Activated T-helper 9 cell treated with anti-CD3 and anti-CD28 coated beads, Interleukin-2, amount 50 U/mL, for 16 hours (primary cell): ENCODE data around the gene ZNF519.
"Not testable (repeated sequence)": the region's sequence is repeated elsewhere in the genome, so short reads cannot be mapped to it uniquely, and the experiment has no call there.

Experiments
- DNase-seq: peaks from one replicate; pipeline ENCODE4 v3.0.0-alpha.2; 2020; ENCODE audit warnings: low read depth

ZNF519 gene

DNA sequence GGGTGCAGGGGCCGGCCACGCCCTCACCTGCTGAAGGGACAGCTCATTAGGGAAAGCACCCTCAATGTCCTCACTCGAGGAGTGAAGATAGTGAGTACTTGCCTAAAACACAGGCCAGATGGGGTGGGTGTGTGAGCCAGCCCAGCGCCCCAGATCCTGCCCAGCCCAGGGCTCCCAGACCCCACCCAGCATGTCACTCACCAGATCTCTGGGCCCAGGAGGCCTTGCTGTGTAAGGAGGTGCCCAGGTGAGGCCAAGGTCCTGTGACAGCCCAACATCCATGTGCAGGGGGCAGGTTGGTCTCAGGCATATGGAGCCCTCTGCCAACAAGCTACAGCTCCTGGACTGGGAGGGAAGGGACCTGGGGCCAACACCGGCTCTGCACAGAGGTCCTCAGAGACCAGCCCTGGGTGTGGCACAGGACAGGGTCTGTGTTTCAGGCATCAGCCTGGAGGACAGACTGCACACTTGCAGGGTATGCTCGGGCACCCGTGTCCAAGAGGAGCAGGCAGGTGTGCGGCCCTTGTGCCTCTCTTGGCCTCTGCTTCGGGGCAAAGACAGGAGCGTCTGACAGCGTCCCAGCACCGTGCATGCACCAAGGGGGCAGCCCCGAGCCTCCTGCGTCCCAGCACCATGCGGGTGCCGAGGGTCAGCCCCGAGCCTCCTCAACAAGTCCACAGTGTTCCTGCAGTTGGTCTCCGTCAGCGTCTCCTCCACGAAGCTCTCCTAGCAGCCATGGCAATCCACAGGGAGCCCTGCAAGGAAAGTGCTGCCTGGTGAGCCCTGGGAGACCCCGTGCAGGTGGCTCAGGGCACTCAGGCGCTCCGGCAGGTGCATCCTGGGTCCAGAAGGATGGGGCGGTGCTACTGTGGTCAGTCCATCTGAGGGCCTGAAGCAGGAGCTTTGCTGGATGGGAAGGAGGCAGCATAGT is 16.0 kb upstream of the ZNF519 start:
- not testable (repeated sequence) for DNase-seq

DNA sequence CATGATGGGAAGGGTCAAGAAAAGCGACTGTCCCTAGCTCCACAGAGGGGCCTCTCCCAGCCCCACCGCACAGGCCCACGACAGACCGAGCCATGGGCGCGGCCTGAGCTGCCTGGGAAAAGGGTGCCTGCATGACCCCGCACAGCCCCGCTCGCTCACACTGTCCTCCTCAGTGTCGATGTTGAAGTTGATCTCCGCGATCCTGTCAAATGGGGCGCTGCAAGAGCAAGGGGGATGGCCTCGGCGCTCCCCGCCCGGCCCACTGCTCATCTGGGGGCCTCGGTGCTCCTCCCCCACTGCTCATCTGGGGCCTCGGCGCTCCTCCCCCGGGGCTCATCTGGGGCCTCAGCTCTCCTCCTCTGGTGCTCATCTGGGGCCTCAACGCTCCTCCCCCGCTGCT is 14.5 kb upstream of the ZNF519 start:
- DNase-seq, result not testable (repeated sequence)

DNA sequence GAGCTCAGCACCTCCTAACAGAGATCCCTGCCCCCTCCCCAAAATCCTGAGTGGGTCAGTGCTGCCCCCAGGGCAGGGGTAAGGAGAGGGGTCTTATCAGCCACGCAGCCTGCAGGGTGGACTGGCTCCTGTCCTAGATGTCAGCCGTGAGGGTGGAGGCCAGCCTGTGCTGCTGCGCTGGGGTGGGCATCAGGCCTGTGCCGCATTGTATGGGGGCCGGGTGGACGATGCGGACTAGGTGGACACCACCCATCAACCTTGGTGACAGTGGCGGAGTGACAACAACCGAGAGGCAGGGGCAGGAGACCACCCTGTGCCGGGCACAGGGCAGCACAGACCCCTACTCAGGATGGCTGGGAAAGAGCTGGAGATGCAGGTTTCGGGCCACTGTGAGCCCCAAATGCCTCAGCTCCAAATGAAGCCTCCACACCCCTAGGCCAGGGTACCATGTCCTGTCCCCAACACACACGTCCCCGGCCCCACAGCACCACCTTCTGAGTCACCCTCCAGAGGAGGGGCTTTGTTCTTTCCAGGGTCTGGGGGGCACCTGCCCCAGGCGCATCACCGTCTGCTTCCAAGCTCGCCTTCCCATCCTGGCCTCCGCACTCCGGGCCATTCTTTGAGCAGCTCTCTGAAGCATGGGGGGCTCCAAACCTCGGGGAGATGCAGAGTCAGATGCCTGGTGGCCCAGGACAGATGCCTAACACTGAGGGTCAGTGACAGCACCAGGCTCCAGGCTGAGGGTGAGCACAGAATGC is 13.5 kb upstream of the ZNF519 start:
- DNase-seq, result not testable (repeated sequence)

DNA sequence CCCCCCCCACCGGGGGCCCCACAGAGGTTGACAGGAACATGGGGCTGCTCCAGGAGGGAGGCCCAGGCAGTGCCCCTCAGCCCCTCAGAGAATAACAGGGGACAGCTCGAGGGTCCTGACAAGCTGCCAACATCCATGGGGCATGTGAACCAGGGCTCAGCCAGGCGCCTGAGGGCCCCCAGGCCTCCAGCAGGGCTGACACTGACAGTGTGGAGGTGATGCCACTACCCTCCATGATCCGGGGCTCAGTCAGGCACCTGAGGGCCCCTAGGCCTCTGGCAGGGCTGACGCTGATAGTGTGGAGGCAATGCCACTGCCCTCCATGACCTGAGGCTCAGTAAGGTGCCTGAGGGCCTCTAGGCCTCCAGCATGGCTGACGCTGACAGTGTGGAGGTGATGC is 12.8 kb upstream of the ZNF519 start:
- not testable (repeated sequence) for DNase-seq

DNA sequence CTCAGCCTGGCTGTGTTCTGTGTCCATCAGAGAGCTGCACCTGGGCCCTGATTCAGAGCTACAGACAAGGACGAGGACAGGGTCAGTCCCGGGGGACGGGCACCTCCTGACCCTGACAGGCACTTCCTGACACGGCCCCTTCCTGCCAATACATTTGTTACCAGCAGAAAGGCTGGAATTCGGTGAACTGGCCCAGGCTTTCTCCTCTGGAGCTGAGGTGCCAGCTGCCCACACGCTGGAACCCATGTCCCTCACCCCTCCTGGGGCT is 12.3 kb upstream of the ZNF519 start:
- DNase-seq, result no peak

DNA sequence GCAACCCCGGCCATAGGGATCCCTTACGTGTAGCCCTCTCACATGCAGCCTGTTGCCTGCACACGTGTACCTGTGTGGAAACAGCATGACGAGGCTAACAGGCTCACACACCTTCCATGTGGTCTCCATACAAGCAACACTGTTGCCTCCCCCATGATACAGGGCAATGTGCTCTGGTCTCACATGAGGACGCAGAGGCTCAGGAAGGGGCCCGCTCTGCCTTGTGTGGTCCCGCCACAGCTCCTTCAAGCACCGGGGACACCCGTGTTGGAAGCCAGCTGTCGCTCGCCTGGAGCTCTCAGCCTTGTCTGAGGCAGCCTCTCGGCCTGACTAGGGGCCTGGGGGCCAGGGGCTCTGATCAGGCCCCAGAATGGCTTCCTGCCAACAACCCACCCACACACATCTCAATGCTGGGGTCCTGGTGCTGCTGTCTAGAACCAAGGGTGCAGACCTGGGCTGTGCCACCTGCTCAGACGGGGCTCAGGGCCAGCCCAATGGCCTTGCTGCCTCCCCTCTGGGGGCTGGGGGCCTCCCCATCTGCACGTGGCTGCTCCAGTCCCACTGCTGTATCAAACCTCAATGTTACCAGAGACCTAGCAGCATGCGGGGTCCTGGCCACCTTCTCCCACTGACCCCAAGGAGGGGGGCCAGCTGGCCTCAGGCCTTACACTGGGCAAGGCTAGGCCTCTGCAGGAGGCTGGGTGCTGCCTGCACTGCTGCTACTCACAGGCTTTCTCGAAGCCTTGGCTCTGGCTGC is 11.8 kb upstream of the ZNF519 start:
- not testable (repeated sequence) for DNase-seq

DNA sequence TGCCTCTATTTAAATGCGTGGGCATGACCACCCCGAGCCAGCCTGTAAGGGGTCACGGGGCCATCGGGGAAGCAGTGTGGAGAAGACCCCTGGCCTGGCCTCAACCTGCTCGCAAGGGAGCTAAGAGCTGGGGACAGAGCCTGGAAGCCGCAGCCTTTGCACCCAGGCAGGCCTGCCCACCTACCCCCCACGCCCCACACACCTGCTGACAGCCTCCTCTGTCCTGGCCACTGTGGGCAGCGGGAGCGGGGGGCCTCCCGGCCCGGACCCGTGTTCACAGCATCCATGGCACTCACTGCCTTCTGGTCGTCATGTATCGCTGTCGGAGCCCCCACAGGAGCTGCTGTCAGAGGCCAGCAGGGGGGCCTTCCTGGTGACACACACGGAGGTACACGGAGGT is 11.2 kb upstream of the ZNF519 start:
- DNase-seq, result not testable (repeated sequence)

DNA sequence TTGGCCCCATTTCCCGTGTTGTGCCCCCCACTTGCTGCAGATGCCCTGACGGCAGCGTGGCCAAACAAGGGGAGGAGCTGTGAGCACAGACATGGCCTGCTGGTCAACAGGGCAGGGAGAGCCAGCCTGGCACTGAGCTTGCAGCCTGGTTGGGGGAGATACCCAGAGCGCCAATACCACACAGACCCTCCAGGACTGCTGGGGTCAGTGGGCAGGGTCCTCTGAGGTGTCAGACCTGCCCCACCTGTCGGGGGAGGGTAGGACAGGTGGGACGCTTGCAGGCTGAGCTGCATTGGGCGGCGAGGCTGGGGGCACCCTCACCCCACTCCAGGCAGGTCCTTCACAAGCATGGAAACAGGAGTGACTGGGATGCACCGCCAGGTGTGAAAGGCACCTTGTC is 9.9 kb upstream of the ZNF519 start:
- DNase-seq, result not testable (repeated sequence)

DNA sequence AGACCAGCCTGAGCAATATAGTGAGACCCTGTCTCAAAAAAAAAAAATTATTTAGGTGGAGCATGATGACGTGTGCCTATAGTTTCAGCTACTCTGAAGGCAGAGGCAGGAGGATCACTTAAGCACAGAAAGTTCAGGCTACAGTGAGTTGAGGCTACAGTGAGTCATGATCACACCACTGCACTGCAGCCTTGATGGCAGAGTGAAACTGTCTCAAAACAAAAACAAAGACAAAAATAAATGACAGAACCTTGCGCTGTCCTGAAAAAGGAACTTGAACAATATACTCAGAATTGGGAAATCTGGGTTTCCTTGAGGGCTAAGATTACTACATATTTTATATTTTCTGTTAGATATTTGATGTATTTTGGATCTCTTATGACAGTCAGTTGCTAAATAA is 7.3 kb upstream of the ZNF519 start:
- not testable (repeated sequence) for DNase-seq

DNA sequence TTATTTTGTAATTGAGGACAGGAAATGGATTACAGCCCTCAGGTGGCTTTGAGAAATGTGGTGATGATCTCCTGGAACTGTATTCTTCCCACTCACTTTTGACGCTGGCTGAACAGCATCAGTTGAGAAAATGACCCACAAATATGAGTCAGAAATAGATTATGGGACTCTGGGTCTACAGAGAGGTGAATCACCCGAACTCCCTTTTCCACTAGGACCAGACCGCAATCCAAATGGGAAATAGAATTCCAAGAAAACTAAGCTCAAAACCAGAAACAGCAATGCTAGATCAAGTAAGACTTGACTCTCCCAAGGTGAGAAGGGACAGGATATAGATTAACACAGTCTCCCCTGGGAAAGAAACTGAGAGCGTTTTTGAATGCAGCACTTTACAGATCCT is 5.7 kb upstream of the ZNF519 start:
- not testable (repeated sequence) for DNase-seq

DNA sequence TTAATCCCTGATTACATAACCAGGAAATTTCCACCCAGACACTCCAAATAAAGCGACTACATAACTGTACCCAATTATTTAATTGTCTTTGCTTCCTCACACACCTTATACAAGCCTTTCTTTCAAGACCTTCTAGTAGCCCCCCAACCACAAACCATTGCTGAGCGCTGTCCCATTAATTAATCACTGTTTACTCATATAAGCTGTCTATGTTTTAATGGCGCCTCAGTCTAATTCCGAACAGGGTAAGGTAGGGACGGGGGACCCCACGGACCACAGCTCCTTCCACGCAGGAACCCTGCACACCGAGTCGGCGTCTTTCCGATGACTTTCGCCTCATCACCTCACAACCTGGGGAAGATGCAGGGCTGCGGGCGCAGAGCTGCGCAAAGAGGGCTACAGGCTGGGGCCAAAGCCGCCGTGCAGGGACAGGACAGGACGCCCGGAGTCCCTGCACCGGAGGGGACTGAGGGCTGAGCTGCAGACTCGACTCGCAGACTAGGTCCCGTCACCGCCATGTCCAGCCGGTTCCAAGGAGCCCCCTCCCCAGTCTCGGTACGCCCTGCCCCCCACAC is 452 bp downstream of the ZNF519 start:
- not testable (repeated sequence) for DNase-seq

DNA sequence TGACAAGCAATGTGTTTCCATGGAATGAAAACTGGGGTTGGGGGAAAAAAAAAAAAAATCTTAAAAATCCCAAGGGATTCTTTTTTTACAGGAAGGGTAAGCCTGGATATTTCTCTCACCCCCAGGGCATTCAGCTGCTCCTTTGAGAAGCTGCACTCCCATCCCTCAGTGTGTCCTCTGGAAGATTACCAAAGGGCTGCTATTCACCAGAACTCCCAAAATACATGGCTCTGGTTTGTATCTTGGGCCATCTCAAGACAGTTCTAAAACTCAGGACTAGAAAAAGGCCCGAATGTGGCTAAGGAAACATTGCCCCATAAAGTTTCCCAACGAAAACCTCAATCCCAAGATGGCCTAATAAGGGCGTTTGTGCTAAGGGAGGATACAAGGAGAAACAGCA is 1.4 kb downstream of the ZNF519 start:
- not testable (repeated sequence) for DNase-seq

DNA sequence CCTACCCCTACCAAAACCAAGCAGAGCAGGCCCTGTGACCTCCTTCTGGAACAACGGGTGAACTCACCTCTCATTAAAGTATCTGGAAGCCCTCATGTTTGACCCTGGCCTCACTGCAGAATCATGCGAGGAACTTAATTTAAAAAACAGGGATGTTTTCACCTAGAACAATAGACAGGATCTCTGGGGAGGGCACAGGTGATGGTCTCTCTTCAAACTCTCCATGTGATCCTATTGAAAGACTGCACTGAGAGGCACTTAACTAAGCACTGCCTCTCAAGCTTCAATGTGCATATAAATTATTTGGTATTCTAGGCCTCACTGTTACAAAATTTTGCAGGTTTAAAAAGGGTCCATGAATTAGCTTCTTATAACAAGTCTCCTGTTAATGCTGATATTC is 7.5 kb downstream of the ZNF519 start:
- no peak for DNase-seq

DNA sequence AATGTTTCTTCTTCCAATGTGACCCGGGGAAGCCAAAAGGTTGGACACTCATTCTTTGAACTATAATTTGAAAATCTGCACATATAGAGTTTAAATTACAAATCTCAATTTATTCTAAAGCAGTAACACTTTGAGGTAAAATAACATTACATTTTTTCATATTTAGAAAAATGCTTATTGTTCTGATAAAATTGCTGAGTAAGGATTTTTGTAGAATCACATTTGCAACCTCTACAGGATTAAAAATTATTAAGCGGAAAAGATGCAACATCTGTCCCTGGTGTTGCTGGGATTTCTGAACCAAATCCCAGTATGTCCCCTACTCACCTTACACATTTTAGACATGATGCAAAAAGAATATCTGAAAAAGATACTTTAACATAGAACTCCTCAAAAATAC is 10.1 kb downstream of the ZNF519 start:
- DNase-seq, result no peak

DNA sequence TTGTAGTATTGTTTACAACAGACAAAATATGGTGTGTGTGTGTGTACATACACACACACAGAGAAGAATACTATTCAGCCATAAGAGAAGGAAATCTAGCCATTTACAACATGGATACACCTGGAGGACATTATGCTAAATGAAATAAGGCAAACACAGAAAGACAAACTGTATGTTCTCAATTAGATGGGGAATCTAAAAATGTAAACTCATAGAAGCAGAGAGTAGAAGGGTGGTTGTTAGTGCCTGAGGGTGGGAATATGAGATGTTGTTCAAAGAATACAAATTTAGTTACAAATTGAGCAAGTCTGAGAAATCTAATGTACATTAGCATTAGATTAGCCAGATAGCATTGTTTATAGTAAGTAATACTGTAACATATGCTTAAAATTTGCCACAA is 11.3 kb downstream of the ZNF519 start:
- no peak for DNase-seq

DNA sequence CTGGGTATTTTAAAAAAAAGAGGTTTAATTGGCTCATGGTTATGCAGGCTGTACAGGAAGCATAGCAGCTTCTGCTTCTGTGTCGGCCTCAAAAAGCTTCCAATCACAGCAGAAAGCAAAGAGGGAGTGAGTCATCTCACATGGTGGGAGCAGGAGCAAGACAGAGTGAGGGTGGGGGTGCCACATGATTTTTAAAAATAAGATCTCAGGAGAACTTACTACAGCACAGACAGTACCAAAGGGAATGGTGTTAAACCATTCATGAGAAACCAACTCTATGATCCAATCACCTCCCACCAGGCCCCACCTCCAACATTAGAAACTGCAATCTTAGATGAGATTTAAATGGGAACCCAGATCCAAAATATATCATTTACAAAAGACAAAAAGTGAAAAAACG is 14.6 kb downstream of the ZNF519 start:
- no peak for DNase-seq

DNA sequence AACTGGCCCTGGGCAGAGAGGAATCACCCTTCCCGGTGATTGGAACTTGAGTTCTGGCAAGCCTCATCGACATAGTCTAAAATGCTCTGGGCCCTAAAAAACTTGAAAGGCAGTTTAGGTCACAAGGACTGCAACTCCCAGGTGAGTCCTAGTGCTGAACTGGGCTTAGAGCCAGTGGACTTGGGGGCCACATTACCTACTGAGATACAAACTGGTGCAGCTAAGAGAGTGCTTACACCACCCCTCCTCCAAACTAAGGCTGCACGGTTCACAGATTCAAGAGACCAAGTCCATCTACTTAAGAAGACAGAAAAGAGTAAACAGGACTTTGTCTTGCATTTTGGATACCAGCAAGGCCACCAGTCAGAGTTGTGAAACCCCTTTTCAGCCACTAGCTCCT is 25.3 kb downstream of the ZNF519 start:
- DNase-seq, result no peak

DNA sequence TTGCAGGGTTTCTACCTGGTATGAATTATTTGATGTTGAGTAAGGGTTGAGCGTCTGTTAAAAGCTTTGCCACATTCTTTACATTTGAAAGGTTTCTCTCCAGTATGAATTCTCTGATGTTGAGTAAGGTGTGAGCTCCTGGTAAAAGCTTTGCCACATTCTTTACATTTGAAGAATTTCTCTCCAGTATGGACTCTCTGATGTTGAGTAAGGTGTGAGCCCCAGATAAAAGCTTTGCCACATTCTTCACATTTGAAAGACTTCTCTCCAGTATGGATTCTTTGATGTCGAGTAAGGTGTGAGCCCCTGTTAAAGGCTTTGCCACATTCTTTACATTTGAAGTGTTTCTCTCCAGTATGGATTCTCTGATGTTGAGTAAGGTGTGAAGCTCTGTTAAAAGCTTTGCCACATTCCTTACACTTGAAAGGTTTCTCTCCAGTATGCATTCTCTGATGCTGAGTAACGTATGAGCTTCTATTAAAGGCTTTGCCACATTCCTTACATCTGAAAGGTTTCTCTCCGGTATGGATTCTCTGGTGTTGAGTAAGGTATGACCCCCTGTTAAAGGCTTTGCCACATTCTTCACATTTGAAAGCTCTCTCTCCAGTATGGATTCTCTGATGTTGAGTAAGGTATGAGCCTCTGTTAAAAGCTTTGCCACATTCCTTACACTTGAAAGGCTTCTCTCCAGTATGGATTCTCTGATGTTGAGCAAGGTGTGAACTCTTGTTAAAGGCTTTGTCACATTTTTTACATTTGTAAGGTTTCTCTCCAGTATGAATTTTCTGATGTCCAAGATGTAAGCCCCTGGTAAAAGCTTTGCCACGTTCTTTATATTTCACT is 27.1 kb downstream of the ZNF519 start:
- DNase-seq, result no peak

DNA sequence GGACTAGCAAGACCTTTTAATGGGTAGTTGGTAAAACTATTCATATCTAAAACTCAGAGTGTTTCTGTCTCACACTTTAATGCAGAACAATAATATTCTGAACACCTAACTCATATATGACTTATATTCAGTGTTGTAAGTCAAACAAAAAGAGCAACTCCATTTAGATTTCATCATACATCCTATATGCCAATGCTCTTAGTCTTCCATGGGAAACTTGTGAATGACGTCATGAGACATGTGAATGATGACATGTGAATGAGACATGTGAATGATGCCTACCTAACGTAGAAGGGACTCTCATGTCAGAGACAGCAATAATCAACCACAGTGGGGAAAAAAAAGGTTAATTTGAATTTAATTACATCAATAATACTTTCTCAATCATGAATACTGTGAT is 28.0 kb downstream of the ZNF519 start:
- no peak for DNase-seq

DNA sequence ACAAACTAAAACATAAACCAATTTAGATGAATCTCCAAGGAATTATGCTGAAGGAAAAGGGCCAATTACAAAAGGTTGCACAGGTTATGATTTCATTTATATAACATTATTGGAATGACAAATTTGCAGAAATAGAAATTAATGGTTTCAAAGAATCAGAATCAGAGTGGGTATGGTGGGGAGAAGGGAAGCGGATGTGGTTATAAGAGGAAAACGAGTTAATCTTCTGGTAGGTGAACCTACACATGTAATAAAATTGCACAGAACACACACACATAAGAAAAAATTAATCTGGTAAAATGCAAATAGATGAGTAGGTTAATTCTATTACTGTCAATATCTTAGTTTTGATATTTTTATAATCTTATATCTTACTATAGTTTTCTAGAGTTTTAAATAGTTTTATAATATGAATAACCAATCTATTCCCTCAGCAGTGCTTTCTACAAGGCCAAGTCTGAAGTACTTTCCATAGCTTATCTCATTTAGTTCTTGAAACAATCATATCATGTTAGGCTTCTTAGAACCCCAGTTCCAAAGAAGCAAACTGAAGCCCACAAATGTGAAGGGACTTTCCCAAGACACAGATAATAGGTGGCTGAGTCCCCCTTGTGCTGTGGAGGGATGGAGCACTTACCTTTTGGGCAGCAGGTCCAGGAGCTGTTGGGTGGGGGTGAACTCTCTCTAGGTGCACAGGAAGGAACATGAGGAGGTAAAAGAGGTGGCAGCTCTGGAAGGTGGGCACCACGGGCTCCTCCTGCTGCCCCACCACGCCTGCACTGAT is 31.5 kb downstream of the ZNF519 start:
- no peak for DNase-seq

DNA sequence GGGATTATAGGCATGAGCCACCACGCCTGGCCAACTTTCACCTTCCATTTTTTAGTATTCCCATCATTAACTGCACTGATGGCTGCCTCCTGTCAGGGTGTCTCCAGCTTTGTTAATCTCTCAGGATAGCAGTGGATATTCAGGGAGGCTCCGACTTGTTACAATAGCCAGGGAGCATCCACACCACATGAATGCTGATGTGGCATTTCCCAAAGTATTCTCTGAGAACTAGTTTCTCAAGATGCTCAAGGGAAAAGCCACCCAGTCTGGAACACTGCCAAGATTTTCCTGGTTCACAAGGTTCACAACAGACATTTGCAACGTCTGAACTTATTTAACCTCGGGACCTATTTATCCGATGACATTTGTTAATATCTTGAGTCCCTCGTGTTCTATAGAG is 33.8 kb downstream of the ZNF519 start:
- no peak for DNase-seq
